SK-N-SH treated with all-trans-retinoic acid at 6 μM for 48 hours (cell line): ENCODE results near the gene CNTN4.

Source experiments
- ARNTL ChIP-seq: fragments of 450-650 bp; formaldehyde crosslinking; IDR thresholded peaks from 2 replicates; pipeline ENCODE4 v1.5.0; 2020; ENCODE audit warnings: low read depth, mild to moderate bottlenecking, moderate library complexity, borderline replicate concordance
- PPARA ChIP-seq: fragments of 250-450 bp; sonication (Bioruptor Pico); IDR thresholded peaks from 2 replicates; pipeline ENCODE4 v1.5.0; 2020; ENCODE audit warnings: mild to moderate bottlenecking, borderline replicate concordance
- RARB ChIP-seq: fragments of 250-450 bp; sonication (Bioruptor Pico); IDR thresholded peaks from 2 replicates; pipeline ENCODE4 v1.8.0; 2021; ENCODE audit warnings: mild to moderate bottlenecking, moderate library complexity
- ZNF8 ChIP-seq: fragments of 450-650 bp; formaldehyde crosslinking; IDR thresholded peaks from 2 replicates; pipeline ENCODE4 v1.5.0; 2020; ENCODE audit warnings: mild to moderate bottlenecking, moderate library complexity

GRCh38 chr3:2180634-2181033 lies 82.0 kb downstream of the CNTN4 start:
- TF ChIP-seq ZNF8 (CRISPR knock-in tag) (no peak), RARB (CRISPR knock-in tag) (no peak), PPARA (CRISPR knock-in tag) (no peak), ARNTL (CRISPR knock-in tag) (no peak)
